HG03457 (cell line): ENCODE results near the gene CHST1.

ENCODE experiments used
- ATAC-seq: cut with Tn5 transposase; IDR thresholded peaks from one replicate; pipeline ENCODE4 v1.9.1; 2021; ENCODE audit warnings: moderate number of reproducible peaks; ENCODE audit not compliant: unreplicated experiment

CHST1 gene

DNA sequence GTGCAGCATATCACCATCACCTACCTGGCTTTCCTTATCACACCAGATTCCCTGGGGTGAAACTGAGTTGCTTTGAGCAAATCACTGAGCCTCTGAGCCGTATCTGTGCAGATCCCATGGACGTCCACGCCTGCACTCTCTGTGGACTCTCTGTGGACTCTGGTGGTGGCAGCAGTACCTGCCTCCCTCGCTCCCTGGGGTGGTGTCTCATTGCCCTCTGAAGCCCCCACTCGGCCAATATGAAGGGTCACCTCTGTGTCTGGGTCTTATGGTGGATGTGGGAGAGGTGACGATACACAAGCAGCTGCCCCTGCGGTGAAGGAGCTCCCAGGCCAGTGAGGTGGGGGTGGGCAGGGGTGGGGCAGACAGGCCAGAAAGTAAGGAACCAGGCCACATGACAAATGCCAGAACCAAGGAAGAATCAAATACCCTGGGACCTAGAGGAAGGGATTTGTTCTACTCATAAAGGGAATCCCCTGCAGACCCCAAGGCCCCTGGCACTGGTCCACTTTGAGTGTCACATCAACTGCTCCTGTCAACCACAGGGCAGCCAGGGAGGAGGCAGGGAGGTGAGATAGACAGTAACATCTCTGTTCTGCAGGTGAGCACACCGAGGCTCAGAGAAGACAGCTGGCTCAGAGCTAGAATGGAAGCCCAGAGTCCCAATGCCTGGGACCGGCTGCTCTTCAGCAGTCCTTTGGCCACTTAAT lies 9.2 kb upstream of the CHST1 start:
- no peak for ATAC-seq

DNA sequence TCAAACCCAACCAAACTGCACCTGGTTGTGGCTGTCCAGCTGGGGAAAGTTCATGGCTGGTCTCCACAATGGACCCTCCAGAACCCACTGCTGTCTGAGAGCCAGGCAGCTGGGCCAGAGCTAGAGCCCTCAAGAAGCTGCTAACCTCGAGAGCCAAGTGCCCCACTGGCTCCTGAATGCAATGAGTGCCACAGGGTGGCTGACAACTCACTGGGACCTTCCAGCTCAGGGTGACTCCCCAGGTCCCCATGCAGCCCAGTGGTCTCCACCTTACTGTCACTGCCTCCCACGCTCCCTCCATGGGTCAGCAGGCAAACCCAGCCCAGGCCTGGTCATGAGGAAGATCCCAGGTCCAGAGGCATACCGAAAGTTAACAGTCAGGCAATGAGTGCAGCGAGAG lies 8.0 kb upstream of the CHST1 start:
- no peak for ATAC-seq

DNA sequence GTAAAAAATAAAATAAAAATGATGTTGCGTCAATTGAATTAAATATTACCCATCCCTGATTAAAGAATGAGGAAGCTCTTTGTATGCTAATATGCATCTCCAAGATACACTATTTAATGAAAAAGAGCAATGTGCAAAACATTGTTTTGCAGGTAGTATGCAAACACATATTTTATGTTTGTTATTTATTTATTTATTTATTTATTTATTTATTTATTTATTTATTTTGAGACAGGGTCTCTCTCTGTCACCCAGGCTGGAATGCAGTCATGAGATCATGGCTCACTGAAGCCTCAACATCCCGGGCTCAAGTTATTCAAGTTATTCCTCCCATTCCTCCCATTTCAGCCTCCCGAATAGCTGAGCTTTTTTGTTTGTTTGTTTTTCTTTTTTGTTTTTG lies 7.2 kb upstream of the CHST1 start:
- ATAC-seq = no peak

DNA sequence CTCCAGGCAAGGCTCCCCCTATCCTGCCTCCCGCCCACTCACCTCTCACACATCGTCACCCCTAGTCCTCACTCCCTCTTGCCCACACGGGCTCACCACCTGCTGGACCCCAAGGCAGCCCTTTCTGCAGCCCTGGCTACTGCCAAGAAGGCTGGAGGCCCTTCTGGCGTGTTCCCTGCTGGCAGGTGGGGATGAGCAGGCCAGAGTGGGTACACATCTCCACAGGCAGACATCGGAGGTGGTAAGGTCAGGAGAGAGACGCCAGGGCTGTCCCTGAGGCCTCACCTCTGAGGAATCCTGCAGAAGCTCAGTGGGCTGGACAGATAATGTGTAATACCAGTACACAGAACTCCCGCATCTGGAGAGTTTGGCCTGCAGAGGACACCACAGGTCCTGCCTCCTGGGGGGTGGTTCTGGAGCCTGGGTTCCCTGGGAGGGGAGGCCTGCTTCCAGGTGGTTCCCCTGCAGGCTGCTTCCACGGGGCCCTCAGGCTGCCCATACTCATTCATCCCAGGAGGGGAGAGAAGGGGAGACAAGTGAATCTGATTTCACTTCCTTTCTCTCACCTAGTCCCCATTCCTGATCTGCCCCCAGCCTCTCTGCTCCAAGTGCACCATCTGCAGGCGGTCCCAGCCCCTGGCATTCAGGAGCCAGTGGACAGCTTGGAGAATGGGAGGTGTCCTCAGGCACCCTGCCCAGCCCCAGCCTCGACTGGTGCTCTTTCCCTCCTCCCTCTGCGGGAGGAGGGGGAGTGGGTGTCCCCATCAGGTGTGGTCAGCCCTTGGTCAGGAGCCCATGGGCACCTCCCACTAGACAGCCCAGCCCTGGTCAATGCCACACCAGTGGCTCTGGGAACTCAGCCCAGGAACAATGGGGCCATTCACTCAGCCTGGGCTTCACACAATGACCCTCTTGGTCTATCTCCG lies 6.1 kb upstream of the CHST1 start:
- ATAC-seq = no peak

DNA sequence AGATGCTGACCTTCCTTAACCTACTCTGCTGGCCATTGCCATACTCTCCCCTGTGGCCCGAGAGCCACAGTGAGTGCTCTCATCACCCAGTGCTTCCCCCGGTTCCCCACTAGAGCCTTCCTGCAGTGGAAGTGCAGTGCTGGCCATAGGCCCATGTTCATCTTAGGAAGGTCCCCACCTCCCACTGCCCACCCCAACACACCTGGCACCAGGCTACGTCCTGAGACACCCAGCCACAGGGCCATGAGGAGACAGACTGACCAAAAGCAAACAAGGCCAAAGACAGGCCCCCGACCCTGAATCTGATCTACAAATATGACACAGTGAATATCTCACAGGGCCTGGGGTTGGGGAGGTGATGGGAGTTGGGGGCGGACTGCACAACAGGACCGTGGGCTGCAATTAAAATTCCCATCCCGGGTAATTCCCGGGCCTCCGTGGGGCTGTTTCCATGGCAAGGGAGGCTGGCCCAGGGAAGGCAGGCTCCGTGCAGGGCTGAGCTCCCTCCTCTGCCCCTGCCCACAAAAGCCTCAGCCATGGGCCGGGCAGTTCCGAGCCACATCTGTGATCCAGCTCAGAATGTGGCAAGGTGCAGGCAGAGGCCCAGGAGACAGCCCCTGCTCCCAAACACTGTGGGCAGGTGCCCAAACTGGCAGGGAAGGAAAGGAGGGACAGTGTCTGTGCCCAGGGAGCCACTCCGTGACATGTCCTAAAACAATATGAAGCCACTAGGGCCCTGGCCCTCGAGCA lies 5.1 kb upstream of the CHST1 start:
- ATAC-seq = no peak

DNA sequence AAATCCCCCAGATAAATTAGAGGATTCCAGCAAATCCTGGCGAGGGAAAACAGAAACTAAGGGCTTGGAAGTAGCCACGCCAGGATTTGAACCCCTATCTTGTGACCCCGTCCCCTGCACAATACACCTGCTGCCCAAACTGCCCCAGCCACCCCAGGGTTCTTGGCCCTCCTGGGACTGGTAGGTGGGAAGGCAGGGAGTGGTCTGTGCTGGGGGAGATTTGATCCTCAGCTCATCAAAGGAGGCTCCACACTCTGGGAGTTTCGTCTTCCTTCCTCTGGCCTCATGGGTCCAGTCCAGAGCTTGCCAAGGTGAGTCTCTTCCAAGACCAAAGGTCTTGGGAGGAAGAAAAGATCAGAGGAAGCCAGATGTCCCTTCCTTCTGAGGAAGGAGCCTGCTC lies 4.5 kb upstream of the CHST1 start:
- no peak for ATAC-seq

DNA sequence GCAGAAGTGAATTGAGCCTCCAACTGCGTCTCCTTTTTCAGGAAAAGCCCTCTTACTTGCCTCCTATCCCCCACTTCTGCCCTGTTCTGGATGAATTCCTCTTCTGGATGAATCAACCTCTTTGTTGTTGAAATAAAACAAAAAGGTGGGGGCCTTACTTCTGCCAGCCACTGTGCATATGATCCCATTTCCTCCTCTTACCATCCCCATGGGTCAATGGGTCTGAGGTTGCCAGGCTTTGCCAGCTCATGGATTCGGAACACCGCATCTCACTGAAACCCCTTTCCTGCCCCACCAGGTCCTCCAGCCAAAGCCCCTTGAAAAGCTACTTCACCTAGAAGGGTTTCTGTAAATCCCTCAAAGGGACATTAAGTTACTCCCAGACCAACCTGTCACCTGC lies 3.7 kb upstream of the CHST1 start:
- no peak for ATAC-seq

DNA sequence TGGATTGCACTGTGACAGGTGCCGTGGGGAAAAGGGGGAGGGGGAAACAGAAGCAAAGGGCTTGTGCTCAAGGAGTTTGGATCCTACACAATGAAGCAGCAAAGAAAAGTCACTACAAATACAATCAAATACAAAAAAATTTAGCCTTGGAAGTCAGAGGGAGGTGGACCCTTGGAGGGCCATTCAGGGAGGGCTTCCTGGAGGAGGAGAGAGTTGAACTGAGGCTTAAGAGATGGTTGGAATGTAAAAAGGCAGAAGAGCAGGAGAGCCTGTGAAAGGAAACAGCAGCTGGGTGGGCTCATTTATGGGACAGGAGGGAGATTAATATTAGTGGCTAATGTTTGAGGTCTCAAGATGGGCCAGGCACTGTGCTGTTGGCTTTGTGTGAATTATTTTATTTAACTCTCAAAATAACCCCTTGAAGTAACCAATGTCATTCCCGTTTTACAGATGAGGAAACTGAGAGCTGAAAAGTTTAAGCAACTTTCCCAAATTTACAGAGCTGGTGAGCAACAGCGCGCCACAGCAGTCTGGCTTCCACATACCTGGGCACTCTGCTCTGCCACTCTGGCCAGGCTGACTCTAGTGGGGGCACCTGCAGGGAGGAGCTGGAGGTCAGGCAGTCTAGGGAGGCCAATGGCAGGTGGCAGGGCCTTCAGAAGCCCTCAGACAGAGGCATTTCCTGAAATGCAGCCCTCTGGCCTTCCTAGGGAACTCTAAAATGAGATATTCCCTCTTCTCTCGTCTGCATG lies 2.7 kb upstream of the CHST1 start:
- no peak for ATAC-seq

DNA sequence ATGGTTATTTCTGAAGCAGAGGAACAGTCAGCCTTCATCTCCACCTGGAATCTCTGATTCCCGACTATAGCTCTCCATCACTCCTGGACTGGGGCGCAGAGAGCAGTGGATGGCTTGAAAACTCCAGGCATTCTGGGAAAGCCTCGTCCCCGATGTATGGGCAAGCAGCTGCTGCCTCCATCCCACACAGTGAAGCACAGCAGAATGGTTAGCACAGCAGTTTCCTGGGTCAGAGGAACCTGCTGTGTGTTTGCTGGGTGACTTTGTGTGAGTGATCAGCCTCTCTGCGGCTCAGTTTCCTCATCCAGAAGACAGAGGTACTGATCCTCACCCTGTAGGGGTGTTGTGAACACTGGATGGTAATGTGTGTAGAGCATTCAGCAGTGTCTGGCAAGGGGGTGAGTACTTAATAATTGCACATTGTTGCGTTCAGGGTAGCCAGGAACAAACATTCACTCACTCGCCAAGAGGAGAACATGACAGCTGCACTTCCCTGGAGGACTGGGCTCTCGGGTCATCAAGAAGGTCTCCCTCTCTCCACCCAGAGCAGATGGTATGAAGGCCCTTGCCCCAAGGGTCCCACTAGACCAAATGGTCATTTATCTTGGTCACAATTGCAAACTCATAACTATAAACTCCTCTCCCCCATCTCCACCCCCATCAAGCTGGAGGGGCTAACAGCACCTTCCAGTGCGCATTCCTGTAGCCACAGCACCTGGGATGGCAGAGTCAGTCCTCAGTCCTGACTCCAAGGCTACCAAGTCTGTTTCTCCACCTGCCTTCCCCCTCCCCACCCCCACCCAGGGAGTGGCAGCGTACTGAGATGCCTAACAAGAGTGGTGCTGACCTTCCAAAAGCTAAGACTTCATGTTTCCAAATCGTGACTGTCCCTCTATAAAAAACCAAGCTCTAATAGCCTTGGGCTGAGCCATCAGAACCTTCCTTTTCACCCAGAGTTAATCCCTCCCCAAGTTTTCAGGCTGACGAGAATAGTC lies 1.5 kb upstream of the CHST1 start:
- no peak for ATAC-seq

DNA sequence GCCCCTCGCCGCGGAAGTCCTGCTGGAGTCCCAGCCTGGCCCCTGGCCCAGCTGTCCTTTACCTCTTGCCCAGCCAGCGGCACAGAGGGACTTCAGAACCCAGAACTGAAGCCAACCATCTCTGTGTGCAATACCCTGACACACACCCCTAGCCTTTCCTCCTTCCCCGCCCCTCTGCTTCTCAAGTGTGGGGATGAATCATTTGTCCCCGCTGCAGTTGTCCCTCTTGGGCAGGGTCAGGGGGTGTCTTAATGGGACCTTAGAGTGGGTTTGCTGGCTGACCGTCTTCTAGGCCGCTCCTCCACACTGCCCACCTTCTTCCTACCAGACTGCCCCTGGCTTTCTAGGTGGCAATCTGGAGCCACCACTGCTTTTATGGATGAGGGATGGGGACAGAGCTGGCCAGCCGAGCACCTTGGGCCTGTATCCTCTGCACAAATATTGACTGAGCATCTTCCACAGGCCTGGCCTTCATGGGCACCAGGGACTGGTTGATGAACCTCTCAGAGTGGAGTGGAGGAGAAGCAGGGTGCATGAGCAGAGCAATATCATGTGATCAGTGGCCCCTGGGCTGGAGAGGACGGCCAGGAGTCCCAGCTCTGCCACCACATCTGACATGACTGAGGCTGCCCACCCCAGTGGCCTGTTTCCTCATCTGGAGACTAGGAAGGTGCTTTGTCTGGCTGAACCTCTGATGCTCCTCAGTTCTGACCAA lies 668 bp upstream of the CHST1 start:
- no peak for ATAC-seq

DNA sequence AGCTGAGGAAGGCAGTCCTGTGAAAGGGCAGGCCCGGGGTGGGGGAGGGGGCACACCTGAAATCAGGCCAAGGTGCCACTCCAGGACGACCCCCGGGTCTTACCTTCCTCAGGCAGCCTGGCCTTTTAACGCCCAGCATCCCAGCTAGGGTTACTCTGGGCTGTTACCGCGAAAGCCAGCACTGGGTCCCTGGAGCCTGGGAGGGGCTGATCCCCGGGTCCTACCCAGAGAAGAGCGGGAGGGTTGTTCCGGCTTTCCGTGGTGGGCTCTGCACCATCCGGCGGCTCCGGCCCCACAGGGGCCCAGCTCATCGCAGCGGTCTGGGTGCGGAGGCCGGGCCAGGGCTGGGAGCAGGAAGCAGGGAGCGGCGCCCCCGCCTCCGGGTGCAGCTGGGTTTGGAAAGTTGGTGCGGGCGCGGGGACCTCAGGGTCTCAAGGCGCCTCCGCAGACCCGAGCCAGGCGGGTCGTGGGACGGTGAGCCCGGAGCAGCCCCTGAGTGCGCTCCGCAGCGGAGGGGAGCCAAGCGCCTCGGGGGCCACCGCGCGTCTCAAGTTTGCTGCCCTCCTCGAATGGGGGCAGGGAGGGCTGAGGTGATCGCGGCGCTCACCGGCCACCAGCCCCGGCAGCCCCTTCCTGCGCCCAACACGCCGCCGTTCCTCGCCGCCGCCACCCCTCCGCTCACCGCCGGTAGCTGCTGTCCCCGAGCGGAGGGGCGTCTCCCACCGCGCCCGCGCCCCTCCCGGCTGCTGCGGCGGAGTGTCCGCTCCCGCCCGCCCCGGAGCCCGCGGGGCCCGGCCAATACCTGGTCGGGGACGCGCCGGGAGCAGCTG lies 831 bp downstream of the CHST1 start:
- ATAC-seq = no peak

DNA sequence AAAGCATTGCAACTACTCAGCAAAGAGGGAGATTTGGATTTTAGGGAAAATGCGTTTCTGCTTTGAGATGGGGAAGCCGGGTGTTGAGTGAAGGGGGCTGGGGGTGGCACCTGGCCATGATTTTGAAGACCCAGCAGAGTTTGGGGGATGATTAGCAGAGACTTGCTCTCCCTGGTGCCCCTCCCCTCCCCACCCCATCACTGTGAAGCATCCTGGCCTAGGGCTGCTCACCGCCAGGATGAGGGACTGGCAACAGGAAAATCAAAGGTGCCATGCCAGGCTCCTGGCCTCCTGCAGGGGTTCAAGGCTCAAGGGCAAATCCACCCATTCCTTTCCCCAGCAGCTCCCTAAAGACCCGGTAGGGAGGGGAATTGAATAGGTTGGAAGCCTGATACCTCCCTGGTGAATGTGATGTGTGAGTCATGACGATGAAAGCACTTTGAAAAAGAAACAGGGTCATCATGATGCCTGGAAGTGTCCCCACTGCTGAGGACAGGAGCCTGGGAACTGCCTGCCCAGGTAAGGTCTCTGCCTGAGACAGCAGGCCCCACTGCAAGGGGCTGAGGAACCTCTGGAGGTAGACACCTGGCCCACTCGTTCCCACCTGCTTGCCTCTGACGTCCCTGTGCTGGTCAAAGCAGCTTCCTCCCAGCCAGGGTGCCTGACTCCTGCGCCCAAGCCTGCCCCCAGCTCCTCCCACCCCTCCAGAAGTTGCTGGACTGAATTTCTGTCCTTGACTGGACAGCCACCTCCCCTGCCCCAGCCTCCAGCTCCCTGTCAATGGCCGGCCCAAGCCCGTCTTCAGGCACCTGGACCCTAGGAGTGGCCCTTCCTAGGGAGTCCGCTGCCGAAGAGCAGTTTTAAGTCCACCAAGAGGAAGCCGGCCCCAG lies 1.7 kb downstream of the CHST1 start:
- ATAC-seq = no peak

DNA sequence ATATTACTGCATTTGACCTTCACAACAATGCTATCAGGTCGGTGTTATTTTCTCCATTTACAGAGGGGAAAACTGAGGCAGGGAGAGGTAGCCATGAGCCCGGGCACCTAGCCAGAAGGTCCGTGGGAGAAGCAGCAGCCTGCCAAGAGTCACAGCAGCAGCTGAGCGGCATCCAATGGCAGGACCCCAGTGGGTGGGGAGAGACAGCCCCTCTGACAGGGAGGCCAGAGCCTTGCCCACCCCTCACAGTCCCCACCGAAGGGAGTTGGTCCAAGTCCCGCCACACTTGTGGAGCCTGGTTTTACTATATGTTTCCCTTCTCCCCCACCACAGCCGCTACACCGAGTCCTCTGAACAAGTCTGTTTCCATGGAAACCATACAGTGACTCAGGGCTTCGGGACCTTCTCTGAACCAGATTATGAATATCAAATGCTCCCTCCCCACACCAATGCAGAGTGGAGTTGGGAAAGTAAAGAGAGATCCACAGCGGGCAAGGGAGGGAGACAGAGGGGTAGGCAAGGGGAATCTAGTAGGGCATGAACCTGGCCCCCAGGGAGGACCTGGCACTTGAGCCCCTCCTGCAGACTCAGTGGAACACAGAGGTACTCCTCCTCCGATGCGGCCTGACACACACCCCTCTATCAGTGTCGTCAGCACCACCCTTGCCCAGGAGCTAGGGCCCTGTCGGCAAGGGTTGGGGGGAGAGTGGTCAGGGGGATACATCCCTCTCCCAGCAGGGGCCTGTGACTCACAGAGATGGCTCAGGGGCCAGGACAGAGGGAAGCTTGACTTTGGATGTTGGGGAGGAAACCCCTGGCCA lies 2.5 kb downstream of the CHST1 start:
- ATAC-seq = no peak

DNA sequence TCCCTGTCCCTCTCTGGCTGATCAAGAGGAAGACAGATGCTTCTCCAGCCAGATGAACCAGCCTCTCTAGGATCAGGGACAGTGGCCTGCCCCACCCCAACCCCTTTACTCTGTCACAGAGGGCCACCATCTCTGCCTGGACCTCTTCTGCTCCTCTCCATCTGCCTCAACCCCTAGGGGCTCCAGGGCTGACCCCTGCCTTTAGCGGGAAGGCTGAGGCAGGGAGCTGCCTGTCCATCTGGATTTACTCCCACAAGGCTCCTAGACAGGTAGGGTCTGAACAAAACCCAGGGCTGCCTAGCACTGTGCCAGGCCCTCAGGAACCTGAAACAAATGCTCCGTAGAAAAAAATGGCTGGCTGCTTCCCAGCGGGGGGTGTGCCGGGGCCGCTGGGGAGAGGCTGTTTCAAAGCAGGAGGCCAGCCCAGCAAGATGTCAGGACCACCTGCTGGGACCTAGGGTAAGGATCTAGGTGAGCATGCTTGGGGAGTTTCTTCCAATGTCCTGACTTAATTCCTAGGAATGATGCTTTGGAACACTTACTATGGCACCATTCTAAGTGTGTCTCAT lies 3.2 kb downstream of the CHST1 start:
- no peak for ATAC-seq

DNA sequence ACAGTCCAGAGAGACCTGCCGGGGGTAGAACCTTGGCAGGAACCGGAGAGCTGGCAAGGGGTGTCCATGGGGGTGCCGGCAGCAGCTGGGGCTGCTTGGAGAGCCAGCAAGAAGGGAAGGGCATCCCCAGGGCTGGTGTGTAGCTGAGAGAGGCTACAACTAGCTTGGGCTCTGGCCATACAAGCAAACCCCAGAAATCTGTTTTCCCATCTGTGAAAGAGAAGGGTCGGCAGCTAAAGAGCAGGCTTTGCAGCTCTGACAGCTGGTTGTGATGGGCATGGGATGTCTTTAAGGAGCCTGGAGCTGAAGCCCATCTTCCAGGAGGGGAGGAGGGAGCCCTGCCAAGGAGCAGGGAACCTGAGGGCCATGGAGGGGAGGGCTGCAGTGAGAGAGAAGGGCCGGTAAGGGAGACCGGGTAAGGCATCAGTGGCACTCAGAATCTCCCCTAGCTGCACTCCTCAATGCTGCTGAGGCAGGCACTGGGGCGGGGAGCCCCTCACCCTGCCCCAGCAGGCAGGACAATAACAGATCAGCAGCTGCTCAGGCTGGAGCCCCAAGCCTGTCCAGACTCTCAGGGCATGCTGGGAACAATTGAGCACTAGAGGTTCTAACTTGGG lies 3.9 kb downstream of the CHST1 start:
- no peak for ATAC-seq
